LNCaP clone FGC (cell line): Measurements from ENCODE around the gene TMEM8B.

Experiments
- DNase-seq: peaks from one replicate; pipeline ENCODE4 v3.0.0-alpha.2; 2011; ENCODE audit warnings: low read depth
- H3K4me3 ChIP-seq: 2 replicates; pipeline ENCODE4 v1.5.1; 2011; ENCODE audit warnings: mild to moderate bottlenecking, low read depth, low read length, control low read depth
- TF ChIP-seq, protein P1 (sequence below): IDR thresholded peaks from 2 replicates; pipeline ENCODE4 v1.5.1; 2012; ENCODE audit warnings: mild to moderate bottlenecking; ENCODE audit not compliant: control insufficient read depth, insufficient read depth; ENCODE audit errors: extremely low read depth

Gene TMEM8B

DNA sequence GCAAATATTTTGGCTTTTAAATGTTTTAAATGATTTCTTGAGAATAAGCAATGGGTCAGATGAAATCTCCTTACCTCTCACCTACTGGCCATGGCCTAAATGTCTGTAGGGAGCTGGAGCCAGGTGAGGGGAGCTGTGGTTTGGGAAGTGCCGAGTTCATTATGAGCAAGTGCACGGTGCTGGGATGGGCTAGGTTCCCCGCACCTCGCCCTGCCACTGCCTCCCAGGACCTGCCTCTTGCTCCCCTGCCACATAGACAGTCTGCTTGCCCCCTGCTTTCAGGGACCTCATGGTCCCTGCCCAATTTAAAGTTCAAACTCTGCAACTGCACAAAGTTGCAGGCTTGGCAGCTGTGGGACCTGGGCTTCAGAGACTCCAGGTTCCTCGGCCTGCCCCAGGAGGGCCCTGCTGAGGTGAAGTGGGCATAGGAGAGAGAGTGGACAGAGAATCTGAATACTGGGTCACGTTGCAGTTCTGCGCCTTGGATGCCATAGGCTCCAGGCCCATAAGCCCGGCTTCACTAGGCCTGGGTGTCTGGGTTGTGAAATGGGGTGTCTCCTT, 35.7 kb downstream of the TMEM8B start:
- TF ChIP-seq, protein P1, sequence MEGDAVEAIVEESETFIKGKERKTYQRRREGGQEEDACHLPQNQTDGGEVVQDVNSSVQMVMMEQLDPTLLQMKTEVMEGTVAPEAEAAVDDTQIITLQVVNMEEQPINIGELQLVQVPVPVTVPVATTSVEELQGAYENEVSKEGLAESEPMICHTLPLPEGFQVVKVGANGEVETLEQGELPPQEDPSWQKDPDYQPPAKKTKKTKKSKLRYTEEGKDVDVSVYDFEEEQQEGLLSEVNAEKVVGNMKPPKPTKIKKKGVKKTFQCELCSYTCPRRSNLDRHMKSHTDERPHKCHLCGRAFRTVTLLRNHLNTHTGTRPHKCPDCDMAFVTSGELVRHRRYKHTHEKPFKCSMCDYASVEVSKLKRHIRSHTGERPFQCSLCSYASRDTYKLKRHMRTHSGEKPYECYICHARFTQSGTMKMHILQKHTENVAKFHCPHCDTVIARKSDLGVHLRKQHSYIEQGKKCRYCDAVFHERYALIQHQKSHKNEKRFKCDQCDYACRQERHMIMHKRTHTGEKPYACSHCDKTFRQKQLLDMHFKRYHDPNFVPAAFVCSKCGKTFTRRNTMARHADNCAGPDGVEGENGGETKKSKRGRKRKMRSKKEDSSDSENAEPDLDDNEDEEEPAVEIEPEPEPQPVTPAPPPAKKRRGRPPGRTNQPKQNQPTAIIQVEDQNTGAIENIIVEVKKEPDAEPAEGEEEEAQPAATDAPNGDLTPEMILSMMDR: no peak
- DNase-seq: no peak
- no peak overlapping the region for H3K4me3 ChIP-seq

DNA sequence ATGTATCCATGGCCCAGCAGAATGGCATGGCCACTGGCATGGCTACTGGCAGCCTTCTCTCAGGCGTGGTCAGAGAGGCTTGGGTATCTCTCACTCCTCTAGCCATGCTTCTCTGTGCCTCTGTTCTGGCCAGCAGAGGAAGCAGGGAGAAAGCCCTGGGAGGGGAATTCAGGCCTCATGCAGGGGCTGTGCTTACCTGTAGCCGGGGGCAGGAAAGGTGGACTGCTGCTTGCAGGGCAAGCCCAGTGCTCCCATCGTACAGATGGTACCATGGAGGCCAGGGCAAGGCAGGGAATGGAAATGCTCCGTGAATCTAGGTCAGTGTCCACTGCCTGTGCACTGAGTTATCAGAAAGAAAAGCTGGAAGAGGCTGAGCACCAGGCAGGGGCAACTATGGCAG, 38.5 kb downstream of the TMEM8B start:
- no peak for DNase-seq
- no peak overlapping the region for H3K4me3 ChIP-seq
- TF ChIP-seq, protein P1: no peak

DNA sequence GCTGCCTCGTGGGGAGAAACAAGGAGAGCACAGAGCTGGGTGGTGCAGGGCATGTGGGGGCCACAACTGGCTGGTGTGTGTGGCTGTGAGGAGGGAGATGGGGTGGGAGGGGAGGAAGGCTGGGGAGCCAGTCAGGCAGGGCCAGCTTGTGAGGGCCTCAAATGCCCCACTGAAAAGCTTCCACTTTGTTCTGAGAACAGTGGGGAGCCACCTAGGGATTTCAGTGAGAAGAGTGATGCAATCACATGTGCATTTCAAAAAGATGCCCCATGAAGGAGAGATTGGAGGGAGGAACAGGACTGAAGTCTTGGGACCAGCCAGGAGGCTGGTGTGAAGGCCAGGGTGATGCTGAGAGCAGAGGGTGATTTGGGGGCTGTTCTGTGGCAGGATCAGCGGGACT, 39.9 kb downstream of the TMEM8B start:
- TF ChIP-seq, protein P1: no peak
- no peak overlapping the region for H3K4me3 ChIP-seq
- DNase-seq: no peak

DNA sequence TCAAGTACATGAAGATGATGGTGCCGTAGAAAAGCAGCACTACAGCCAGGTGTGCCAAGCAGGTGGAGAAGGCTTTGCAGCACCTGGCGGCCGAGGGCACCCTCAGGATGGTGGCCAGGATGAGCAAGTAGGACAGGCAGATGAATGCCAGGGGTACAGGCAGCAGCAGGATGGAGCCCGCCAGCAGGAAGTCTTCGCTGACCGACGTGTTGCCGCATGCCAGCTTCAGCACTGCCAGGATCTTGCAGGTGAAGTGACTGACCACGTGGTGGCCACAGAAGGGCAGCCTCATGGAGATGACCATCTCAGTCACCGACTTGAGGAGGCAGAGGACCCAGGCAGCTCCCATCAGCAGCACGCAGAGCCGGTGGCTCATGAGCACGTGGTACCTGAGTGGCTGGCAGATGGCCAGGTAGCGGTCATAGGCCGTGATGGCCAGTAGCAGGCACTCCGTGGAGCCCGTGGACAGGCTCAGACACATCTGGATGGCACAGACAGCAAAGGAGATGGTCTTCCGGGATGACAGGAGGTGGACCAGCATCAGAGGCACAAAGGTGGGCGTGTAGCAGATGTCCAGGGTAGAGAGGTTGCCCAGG, 40.7 kb downstream of the TMEM8B start:
- TF ChIP-seq, protein P1: no peak
- H3K4me3 ChIP-seq: no peak overlapping the region
- no peak for DNase-seq

DNA sequence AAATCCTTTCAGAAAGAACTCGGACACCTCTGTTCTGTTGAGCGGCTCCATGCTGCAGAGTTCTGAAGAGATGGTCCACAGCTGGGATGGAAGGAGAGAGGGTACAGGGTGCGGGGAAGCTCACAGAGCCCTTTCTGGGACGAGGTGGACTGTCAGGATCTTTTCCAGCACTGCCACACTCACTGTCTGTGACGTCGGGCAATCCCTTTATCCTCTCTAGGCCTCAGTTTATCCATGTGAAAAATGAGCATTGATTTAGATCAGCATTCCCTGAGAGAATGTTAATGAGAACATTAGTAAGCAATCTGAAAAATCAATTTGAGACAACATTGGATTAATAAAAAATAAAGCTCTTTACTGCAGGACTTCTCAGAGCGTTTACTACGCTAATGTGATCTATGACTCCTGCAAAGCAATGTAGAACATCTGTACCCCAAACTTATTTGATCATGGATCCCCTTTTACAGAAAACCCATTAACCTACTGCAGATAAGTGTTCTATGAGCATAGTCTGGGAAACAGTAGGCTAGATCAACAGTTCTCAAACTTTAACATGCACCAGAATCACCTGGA, 41.4 kb downstream of the TMEM8B start, which contains the start of gene OR13J1:
OR13J1 (minus strand) TSS at position 51 of the 573 bp plus-strand sequence; CDS start at position 51, 0 bp downstream.
- H3K4me3 ChIP-seq: no peak within 1 kb of the TSS
- DNase-seq: no peak
- TF ChIP-seq, protein P1: no peak

DNA sequence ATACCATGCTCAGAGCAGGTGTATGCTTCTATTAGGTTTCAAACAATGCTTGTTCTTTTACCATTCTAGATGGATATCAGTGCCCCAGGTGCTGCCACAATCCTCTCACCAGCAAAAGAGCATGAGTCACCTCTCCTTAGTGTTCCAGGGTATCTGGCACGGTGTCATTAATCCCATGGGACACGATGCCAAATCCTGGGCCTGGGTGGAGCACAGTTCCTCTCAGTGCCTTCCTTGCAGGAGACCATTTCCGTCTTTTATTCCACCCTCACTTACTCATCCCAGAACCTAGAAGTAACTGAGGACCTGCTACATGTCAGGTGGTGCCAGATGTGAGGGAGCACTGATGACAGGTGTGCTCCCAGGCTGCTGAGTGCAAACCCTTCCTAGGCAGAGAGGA, 42.5 kb downstream of the TMEM8B start:
- TF ChIP-seq, protein P1: no peak
- H3K4me3 ChIP-seq: no peak overlapping the region
- DNase-seq: peak; percentile 42

DNA sequence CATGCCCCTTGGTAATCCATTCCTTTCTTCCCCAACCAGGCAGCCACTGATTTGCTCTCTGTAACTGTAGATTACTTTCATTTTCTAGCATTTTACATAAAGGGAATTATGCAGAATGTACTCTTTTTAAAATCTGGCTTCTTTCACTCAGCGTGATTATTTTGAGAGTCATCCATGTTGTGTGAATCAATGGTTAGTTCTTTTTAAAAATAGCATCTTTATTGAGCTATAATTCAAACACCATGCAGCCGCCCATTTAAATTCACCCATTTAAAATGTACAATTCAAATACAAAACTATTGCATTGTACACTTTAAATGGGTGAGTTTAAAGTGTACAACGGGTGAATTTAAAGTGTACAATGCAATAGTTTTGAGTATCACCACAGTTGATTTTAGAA, 43.5 kb downstream of the TMEM8B start:
- TF ChIP-seq, protein P1: no peak
- no peak for DNase-seq
- H3K4me3 ChIP-seq: no peak overlapping the region
